Gastrocnemius medialis (tissue), 4 donors: ENCODE results near the gene RHAG. TPM values are rescaled to one million over a fixed set of nuclear protein-coding genes. Genes with fewer than 3 reads are reported as not detected.

Experiments used
- ATAC-seq, 2 donors: fragments of 150-250 bp; one replicate each; pipeline ENCODE4 v1.9.1; 2016
- DNase-seq, 2 donors: peaks; one replicate each; pipeline ENCODE4 v3.0.0-alpha.2; 2019
- H3K27ac ChIP-seq, 4 donors: fragments of 200-600 bp; sonication (generic); 1 replicate in 1 of 4; 2 replicates in 3 of 4; pipeline ENCODE4 v1.5.1; 2016 to 2018; ENCODE audit warnings: mild to moderate bottlenecking in 2 of 4, moderate library complexity in 1 of 4
- H3K27me3 ChIP-seq, 3 donors: fragments of 200-600 bp; sonication (generic) in 2 of 3; 1 replicate in 1 of 3; 2 replicates in 2 of 3; pipeline versions ENCODE4 v1.5.1 to v1.6.0; 2016 to 2019; ENCODE audit warnings: mild to moderate bottlenecking in 1 of 3, moderate library complexity in 1 of 3
- H3K36me3 ChIP-seq, 2 donors: fragments of 200-600 bp; sonication (generic) in 1 of 2; one replicate each; pipeline ENCODE4 v1.5.1; 2017 to 2018
- H3K4me1 ChIP-seq, 2 donors: fragments of 200-600 bp; sonication (generic) in 1 of 2; one replicate each; pipeline ENCODE4 v1.5.1; 2016 to 2017; ENCODE audit warnings: mild to moderate bottlenecking in 2 of 2
- H3K4me3 ChIP-seq, 4 donors: fragments of 200-600 bp; sonication (generic) in 3 of 4; 1 replicate in 1 of 4; 2 replicates in 3 of 4; pipeline ENCODE4 v1.5.1; 2016 to 2019; ENCODE audit warnings: mild to moderate bottlenecking in 2 of 4
- H3K9me3 ChIP-seq, 3 donors: fragments of 200-600 bp; sonication (generic) in 2 of 3; 1 replicate in 1 of 3; 2 replicates in 2 of 3; pipeline ENCODE4 v1.5.1; 2016 to 2019
- CTCF ChIP-seq, 5 experiments: fragments of 450-650 bp in 3 of 5; fragments of 200-600 bp in 2 of 5; sonication (generic) in 2 of 5; IDR thresholded peaks in 4 of 5; conservative IDR thresholded peaks in 1 of 5; 1 replicate in 4 of 5; 2 replicates in 1 of 5; pipeline ENCODE4 v1.5.1; 2016 to 2019; ENCODE audit warnings: antibody characterized with exemption in 5 of 5, mild to moderate bottlenecking in 3 of 5, moderate library complexity in 3 of 5
- POLR2A ChIP-seq, 2 donors: fragments of 450-650 bp; IDR thresholded peaks; one replicate each; pipeline ENCODE4 v1.6.1; 2017; ENCODE audit warnings: antibody characterized with exemption in 2 of 2, mild to moderate bottlenecking in 2 of 2, moderate library complexity in 2 of 2
- in situ Hi-C, 4 donors: fragments of 200-750 bp; cut with MboI; loops; one replicate each; pipeline versions ENCODE4 v1.15.0 to v1.8.0; 2017; ENCODE audit warnings: low sequenced_read_pairs in 4 of 4
- intact Hi-C: fragments of 100-400 bp; cut with DNase I; formaldehyde crosslinking; loops from one replicate; pipeline ENCODE4 v1.15.1; 2023; ENCODE audit warnings: low total_unique reads
- total RNA-seq, 4 donors: library from RNA; depleted of rRNA; stranded (reverse); fragments of >200 nt; gene quantifications; one replicate each; pipeline versions ENCODE4 v1.1.0 to v1.2.3, GENCODE V29; 2016

The RHAG gene
- total RNA-seq, 4 donors from 2014 or later: 0.26 TPM; not detected in 3

DNA sequence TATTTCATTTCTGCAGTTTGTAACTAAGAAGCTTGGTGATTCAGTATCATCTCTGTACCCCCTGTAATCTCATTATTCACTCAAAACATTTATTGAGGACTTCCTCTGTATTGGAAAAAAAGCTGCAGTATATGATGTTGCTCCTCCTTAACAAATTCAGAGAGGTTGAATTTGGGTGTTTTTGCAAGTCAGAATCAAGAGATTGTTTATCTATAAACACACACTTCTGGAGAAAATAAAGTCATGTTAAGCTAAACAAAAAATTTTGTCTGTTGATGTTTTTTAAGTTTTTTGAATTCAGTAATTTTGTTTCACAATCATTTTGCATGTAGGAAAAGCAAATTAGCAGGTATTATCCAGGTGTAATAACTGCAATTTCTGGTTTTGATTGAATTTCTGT is 11.4 kb upstream of the RHAG start:
- Histone ChIP-seq H3K27me3 (no peaks in the 10 kb centered on the region), H3K4me1 (no peaks in the 10 kb centered on the region), H3K4me3 (no peak overlapping the region), H3K9me3 (no peaks in the 10 kb centered on the region), H3K27ac (no peak overlapping the region), H3K36me3 (no peaks in the 10 kb centered on the region)
- ATAC-seq: no peak
- no peak for DNase-seq
- intact Hi-C loops (no loop called here), in situ Hi-C loops (no loop called here)
- TF ChIP-seq CTCF (IDR thresholded peaks at IDR 0.05 in 4 of 5, conservative IDR thresholded peaks at IDR 0.05 in 1 of 5) (no peak), POLR2A (IDR thresholded peaks at IDR 0.05) (no peak)

GRCh38 chr6:49647476-49647875 is 10.8 kb upstream of the RHAG start:
- ATAC-seq (no peak), DNase-seq (no peak)
- in situ Hi-C loops: no loop called here

DNA sequence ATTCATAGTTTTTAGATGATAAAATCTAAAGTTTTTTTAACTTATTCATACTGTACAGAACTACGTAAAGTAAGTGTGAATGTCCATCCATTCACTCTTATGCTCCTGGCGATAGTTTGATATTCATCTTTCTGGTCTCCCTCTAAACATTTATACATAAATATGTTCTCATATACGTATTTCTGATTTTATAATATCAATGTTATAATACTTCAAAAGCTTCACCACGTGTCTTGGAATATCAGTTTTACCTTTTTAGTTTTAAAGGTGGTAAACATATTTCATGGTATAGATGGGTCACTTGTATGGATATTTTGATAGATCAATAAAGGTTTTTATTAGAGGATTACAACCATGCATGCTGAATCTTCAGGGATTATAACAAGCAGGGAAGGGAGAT is 10.3 kb upstream of the RHAG start:
- TF ChIP-seq POLR2A (IDR thresholded peaks at IDR 0.05): no peak
- TF ChIP-seq CTCF (IDR thresholded peaks at IDR 0.05 in 4 of 5, conservative IDR thresholded peaks at IDR 0.05 in 1 of 5): no peak
- intact Hi-C loops: no loop called here
- in situ Hi-C loops: no loop called here

More at GRCh38 chr6:49647476-49647875, 10.8 kb upstream of the RHAG start:
- TF ChIP-seq POLR2A (IDR thresholded peaks at IDR 0.05) (no peak), CTCF (IDR thresholded peaks at IDR 0.05 in 4 of 5, conservative IDR thresholded peaks at IDR 0.05 in 1 of 5) (no peak)
- intact Hi-C loops: no loop called here
- no peaks in the 10 kb centered on the region for H3K36me3 ChIP-seq
- no peaks in the 10 kb centered on the region for H3K4me1 ChIP-seq
- no peaks in the 10 kb centered on the region for H3K9me3 ChIP-seq
- no peak overlapping the region for H3K4me3 ChIP-seq
- no peaks in the 10 kb centered on the region for H3K27me3 ChIP-seq
- no peak overlapping the region for H3K27ac ChIP-seq

DNA sequence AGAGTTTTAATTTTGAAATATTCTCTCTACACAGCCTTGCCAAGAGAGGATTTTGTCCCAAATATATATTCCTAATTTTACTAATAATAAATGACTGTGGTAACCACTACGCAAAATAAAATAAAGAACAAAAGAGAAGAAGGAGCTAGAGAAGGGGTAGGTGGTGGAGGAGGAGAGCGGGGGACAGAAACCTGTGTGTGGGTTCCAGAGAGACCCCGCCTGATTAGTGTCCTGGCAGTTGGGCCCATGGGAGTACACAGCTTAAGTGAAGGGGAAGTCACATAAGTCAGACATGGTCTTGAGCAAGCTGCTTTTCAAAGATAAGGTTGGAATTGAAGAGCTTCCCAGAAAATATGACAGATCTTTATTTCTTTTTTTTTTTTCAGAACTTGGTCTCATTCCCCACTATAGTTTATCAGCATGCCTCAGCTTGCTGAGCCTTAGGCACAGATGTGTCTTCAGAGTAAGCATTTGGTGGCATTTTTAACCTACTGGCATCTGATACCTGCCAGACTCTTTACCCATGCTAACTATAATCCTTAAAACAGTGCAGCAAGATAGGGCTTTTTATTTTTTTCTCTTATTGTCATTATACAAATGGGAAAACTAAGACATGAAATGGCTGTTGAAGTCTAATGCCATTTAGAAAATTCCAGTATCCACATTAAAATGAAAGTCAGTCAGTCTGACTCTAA is 9.6 kb upstream of the RHAG start:
- ATAC-seq (no peak), DNase-seq (no peak)
- intact Hi-C loops (no loop called here), in situ Hi-C loops (no loop called here)
- Histone ChIP-seq H3K27me3 (no peaks in the 10 kb centered on the region), H3K36me3 (no peaks in the 10 kb centered on the region), H3K4me3 (no peak overlapping the region), H3K4me1 (no peaks in the 10 kb centered on the region), H3K9me3 (no peaks in the 10 kb centered on the region), H3K27ac (no peak overlapping the region)
- no peak for TF ChIP-seq CTCF (IDR thresholded peaks at IDR 0.05 in 4 of 5, conservative IDR thresholded peaks at IDR 0.05 in 1 of 5)
- no peak for TF ChIP-seq POLR2A (IDR thresholded peaks at IDR 0.05)

More for the DNA sequence above, 10.3 kb upstream of the RHAG start:
- H3K27me3 ChIP-seq: no peaks in the 10 kb centered on the region
- no peaks in the 10 kb centered on the region for H3K4me1 ChIP-seq
- DNase-seq (no peak), ATAC-seq (no peak)
- H3K36me3 ChIP-seq: no peaks in the 10 kb centered on the region
- H3K4me3 ChIP-seq: no peak overlapping the region
- no peaks in the 10 kb centered on the region for H3K9me3 ChIP-seq
- H3K27ac ChIP-seq: no peak overlapping the region

GRCh38 chr6:49645139-49645538 is 8.5 kb upstream of the RHAG start:
- DNase-seq (no peak), ATAC-seq (no peak)
- no peaks in the 10 kb centered on the region for H3K36me3 ChIP-seq
- intact Hi-C loops: no loop called here
- H3K4me1 ChIP-seq: no peaks in the 10 kb centered on the region
- TF ChIP-seq POLR2A (IDR thresholded peaks at IDR 0.05) (no peak), CTCF (IDR thresholded peaks at IDR 0.05 in 4 of 5, conservative IDR thresholded peaks at IDR 0.05 in 1 of 5) (no peak)
- no peak overlapping the region for H3K27ac ChIP-seq
- no peaks in the 10 kb centered on the region for H3K9me3 ChIP-seq
- no peaks in the 10 kb centered on the region for H3K27me3 ChIP-seq
- in situ Hi-C loops: no loop called here
- H3K4me3 ChIP-seq: no peak overlapping the region
